K562 (cell line): ENCODE results near the gene DYNC1H1. TPM values are rescaled to one million over a fixed set of nuclear protein-coding genes. Genes with fewer than 3 reads are reported as not detected.

ENCODE experiments used
- ATAC-seq: fragments of 200-7000 bp; cut with Tn5 transposase; 3 replicates; pipeline ENCODE4 v1.9.1; 2020; ENCODE audit warnings: moderate library complexity
- BruUV-seq: library from RNA; stranded (reverse); fragments of 400-500 nt; replicated peaks from 2 replicates; lab custom pipeline; 2021; lab: Mats Ljungman, UMichigan
- CTCF ChIA-PET: fragments of 300-600 bp; formaldehyde crosslinking; extraction: SDS; loops from one replicate; lab custom pipeline; 2021; ENCODE audit warnings: low intra/inter-chr PET ratio; lab: Yijun Ruan, JAX
- POLR2A ChIA-PET: fragments of 300-600, 350-650 bp; sonication (Branson Sonifier 250); formaldehyde crosslinking; extraction: SDS; loops from one replicate; lab custom pipeline; 2021; ENCODE audit warnings: antibody characterized with exemption, inconsistent platforms; lab: Yijun Ruan, JAX
- DNase-seq, 4 experiments: peaks; one replicate each; pipeline versions ENCODE4 v3.0.0 to v3.0.0-alpha.2; 2011 to 2018; ENCODE audit warnings: low spot score in 3 of 4, mixed read lengths in 3 of 4; ENCODE audit errors: extremely low read depth in 1 of 4
- FAIRE-seq: peaks from 2 replicates; lab custom pipeline; 2011; peaks lifted over from hg19 to GRCh38; lab: Jason Lieb, UNC
- H2AFZ ChIP-seq: 2 replicates; pipeline ENCODE4 v1.6.0; 2011; ENCODE audit warnings: low read depth, low read length, control low read depth, inconsistent platforms
- H3K27ac ChIP-seq: fragments of 200-600 bp; 3 replicates; pipeline ENCODE4 v1.8.0; 2011; ENCODE audit warnings: low read depth, mild to moderate bottlenecking, control low read depth, inconsistent platforms, low read length, moderate library complexity, mixed read lengths; ENCODE audit errors: extremely low read depth
- H3K27me3 ChIP-seq, 2 experiments: fragments of 300-600 bp in 1 of 2; 2 replicates in 1 of 2; 3 replicates in 1 of 2; pipeline versions ENCODE4 v1.6.0 to v1.8.0; 2011; ENCODE audit warnings: inconsistent platforms in 2 of 2, low read length in 2 of 2, mild to moderate bottlenecking in 1 of 2, mixed read lengths in 1 of 2, moderate library complexity in 1 of 2; ENCODE audit not compliant: control insufficient read depth in 2 of 2, insufficient read depth in 2 of 2
- H3K36me3 ChIP-seq: fragments of 300-600 bp; 3 replicates; pipeline ENCODE4 v1.8.0; 2011; ENCODE audit warnings: mild to moderate bottlenecking, low read length, inconsistent platforms; ENCODE audit not compliant: control insufficient read depth, insufficient read depth
- H3K4me1 ChIP-seq, 2 experiments: fragments of 200-600 bp in 1 of 2; replicated peaks in 1 of 2; 2 replicates in 1 of 2; 3 replicates in 1 of 2; pipeline versions ENCODE4 v1.5.1 to v1.8.0; 2011; ENCODE audit warnings: inconsistent platforms in 2 of 2, low read length in 2 of 2, mild to moderate bottlenecking in 1 of 2, mixed read lengths in 1 of 2, moderate library complexity in 1 of 2; ENCODE audit not compliant: control insufficient read depth in 2 of 2, insufficient read depth in 2 of 2
- H3K4me2 ChIP-seq: 2 replicates; pipeline ENCODE4 v1.6.1; 2011; ENCODE audit warnings: low read length, control low read depth, inconsistent platforms, mixed read lengths; ENCODE audit not compliant: insufficient read depth
- H3K4me3 ChIP-seq: fragments of 200-600 bp; sonication (generic), shearing (Covaris generic); 2 replicates; pipeline ENCODE4 v1.5.1; 2016; ENCODE audit warnings: control low read depth, inconsistent platforms
- H3K79me2 ChIP-seq: fragments of 200-600 bp; 3 replicates; pipeline ENCODE4 v1.8.0; 2011; ENCODE audit warnings: low read length, inconsistent platforms; ENCODE audit not compliant: control insufficient read depth, insufficient read depth
- H3K9ac ChIP-seq, 2 experiments: 2 replicates each; pipeline versions ENCODE4 v1.6.0 to v1.6.1; 2011; ENCODE audit warnings: low read depth in 2 of 2, low read length in 2 of 2, control low read depth in 1 of 2, inconsistent platforms in 1 of 2, mild to moderate bottlenecking in 1 of 2, mixed read lengths in 1 of 2; ENCODE audit not compliant: insufficient read depth in 1 of 2
- H3K9me1 ChIP-seq: one replicate; pipeline ENCODE4 v1.6.0; 2011; ENCODE audit warnings: inconsistent platforms, mild to moderate bottlenecking, low read length, moderate library complexity; ENCODE audit not compliant: control insufficient read depth, insufficient read depth
- H3K9me3 ChIP-seq: replicated peaks from 2 replicates; pipeline ENCODE4 v1.5.1; 2011; ENCODE audit warnings: low read depth, low read length, inconsistent platforms; ENCODE audit not compliant: control insufficient read depth, insufficient read depth
- H4K20me1 ChIP-seq: replicated peaks from 2 replicates; pipeline ENCODE4 v1.6.1; 2011; ENCODE audit warnings: low read length, inconsistent platforms, mixed read lengths; ENCODE audit not compliant: control insufficient read depth, insufficient read depth
- GABPA ChIP-seq: fragments of 200-800 bp; sonication (Bioruptor generic); conservative IDR thresholded peaks from 2 replicates; pipeline ENCODE4 v1.6.1; 2016; ENCODE audit warnings: low read depth, missing genetic modification characterization, missing compliant biosample characterization
- KDM5B ChIP-seq: fragments of 200-600 bp; sonication (generic); IDR thresholded peaks from 2 replicates; pipeline ENCODE4 v1.6.1; 2012; ENCODE audit warnings: low read depth, mild to moderate bottlenecking, moderate library complexity, low read length, control low read depth, inconsistent platforms; ENCODE audit not compliant: insufficient replicate concordance
- LCOR ChIP-seq: sonication (generic); formaldehyde crosslinking; IDR thresholded peaks from 2 replicates; pipeline ENCODE4 v1.8.0; 2022; ENCODE audit warnings: mild to moderate bottlenecking, missing genetic modification reagents
- NFE2L1 ChIP-seq: fragments of 450-650 bp; IDR thresholded peaks from 2 replicates; pipeline ENCODE4 v1.6.1; 2016; ENCODE audit warnings: missing genetic modification characterization, low read depth, mild to moderate bottlenecking, missing compliant biosample characterization, moderate library complexity, borderline replicate concordance
- POLR2AphosphoS2 ChIP-seq: IDR thresholded peaks from 2 replicates; pipeline ENCODE4 v1.6.1; 2012; ENCODE audit warnings: low read length, improper control_type of control experiment
- SMARCE1 ChIP-seq: fragments of 450-650 bp; IDR thresholded peaks from 2 replicates; pipeline ENCODE4 v1.7.1; 2016; ENCODE audit warnings: mild to moderate bottlenecking
- ZFX ChIP-seq: sonication (generic); formaldehyde crosslinking; IDR thresholded peaks from 2 replicates; pipeline ENCODE4 v1.8.0; 2022; ENCODE audit warnings: mild to moderate bottlenecking, missing genetic modification reagents, moderate library complexity
- ZNF253 ChIP-seq: fragments of 250-450 bp; sonication (Bioruptor Pico); conservative IDR thresholded peaks from 2 replicates; pipeline ENCODE4 v1.6.1; 2021; ENCODE audit warnings: mild to moderate bottlenecking
- WGBS: fragments of 100-300 bp; shearing (Covaris generic); methylation state at CpG from one replicate; pipeline ENCODE4 v1.1.6; 2016; ENCODE audit warnings: low coverage, mixed read lengths; ENCODE audit not compliant: insufficient coverage; ENCODE audit errors: missing lambda C conversion rate; 5-methylcytosine and 5-hydroxymethylcytosine counted together
- in situ Hi-C: fragments of 300-500 bp; cut with MboI; formaldehyde crosslinking; loops from 4 replicates; pipeline ENCODE4 v1.15.0; 2018; ENCODE audit warnings: inconsistent platforms, mixed read lengths
- intact Hi-C: fragments of 100-400 bp; cut with micrococcal nuclease; formaldehyde crosslinking; loops from 2 replicates; pipeline ENCODE4 v1.14.2; 2022
- polyA plus RNA-seq, 8 experiments: library from polyadenylated mRNA; depleted of rRNA in 4 of 8; stranded (reverse) in 5 of 8; unstranded in 3 of 8; fragments of >200 nt; fragmentation: Nextera tagmentation in 2 of 8; fragmentation: Illumina TruSeq in 1 of 8; extraction: Ambion mirVana in 2 of 8; extraction: Trizol in 1 of 8; gene quantifications; 2 replicates each; pipeline versions ENCODE4 v1.2.1 to v1.2.3, GENCODE V29; 2011 to 2014; ENCODE audit warnings: inconsistent platforms in 1 of 8, missing spikeins in 1 of 8
- total RNA-seq, 7 experiments: library from RNA; depleted of rRNA in 6 of 7; stranded (reverse); fragments of >200 nt in 6 of 7; fragmentation: Illumina TruSeq in 2 of 7; extraction: Trizol in 2 of 7; gene quantifications; 2 replicates each; pipeline versions ENCODE4 v1.2.1 to v1.2.3, GENCODE V29; 2011 to 2021; ENCODE audit warnings: low replicate concordance in 1 of 7
- TF ChIP-seq, protein P1 (sequence below), 2 experiments: fragments of 450-650 bp in 1 of 2; sonication (generic) in 1 of 2; formaldehyde crosslinking; conservative IDR thresholded peaks; 2 replicates each; pipeline versions ENCODE4 v1.4.0 to v1.8.1; 2020 to 2022; ENCODE audit warnings: mild to moderate bottlenecking in 1 of 2, missing genetic modification reagents in 1 of 2
- TF ChIP-seq, protein P2 (sequence below): sonication (generic); formaldehyde crosslinking; IDR thresholded peaks from 2 replicates; pipeline ENCODE4 v1.8.1; 2023; ENCODE audit warnings: mild to moderate bottlenecking, missing genetic modification reagents

Gene DYNC1H1
- total and polyA plus RNA-seq, 9 of the 15 experiments (the other 6 are each of a cell fraction or from before 2014, with no cell fraction given) = 31.9 to 335 (median 115) TPM

DNA sequence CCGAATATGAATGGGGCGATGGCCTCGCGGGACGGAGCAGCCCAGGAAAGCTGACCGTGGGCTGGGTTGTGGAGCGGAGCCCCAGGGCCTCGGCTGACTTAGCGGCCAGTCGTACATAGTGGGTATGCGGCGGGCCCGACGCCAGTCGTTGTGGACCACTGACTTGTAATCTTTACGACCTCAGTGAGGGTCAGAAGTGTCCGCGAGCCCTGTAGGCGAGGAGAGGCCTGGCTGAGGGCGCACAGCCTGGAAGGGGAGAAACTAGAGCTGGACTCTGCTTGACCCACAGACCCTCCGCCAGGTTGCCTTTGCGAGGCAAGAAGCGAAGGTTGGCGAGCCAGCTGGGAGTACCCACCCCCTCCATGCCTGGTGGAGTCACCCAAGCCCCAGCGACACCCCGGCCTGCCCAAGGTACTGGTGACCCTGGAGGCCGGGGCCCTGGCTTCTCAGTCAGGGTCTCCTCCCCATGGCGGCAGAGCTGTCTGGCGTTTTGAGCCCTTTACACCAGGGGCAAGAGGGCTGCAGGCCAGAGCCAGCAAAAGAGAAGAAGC is 15.6 kb upstream of the DYNC1H1 start:
- CTCF ChIA-PET = no interaction called here
- in situ Hi-C loops = no loop called here
- POLR2A ChIA-PET = interaction anchor here (0.6 to 1.2 kb wide), 5 partner anchors 8 to 112 kb away, joined by 3 to 4 read pairs (median 3); no protein-coding TSS in a partner anchor
- peak overlapping the region; percentile 95 for H3K27ac ChIP-seq
- H3K4me3 ChIP-seq = peak overlapping the region; percentile 96
- 0% methylated on average over 27 of the region's 29 CpGs for WGBS
- BruUV-seq = TSS peak; percentile 94
- peak in 1 of 4 experiments; percentile 30 for DNase-seq
- no peaks in the 10 kb centered on the region for H3K9me3 ChIP-seq
- no peaks in the 10 kb centered on the region for H3K9me1 ChIP-seq
- peak overlapping the region; percentile 97 for H3K4me2 ChIP-seq
- H3K9ac ChIP-seq = peak overlapping the region; percentile 98 to 99
- peaks cover 17% of the 10 kb centered on the region for H3K79me2 ChIP-seq
- peaks cover 5 to 18% of the 10 kb centered on the region in 2 experiments; a peak in 4 of 5 replicates for H3K4me1 ChIP-seq
- intact Hi-C loops = loop anchor here (5.0 kb wide), 2 partner anchors 186 to 236 kb away; partner anchors contain the start of gene PPP2R5C
- H2AFZ ChIP-seq = peak overlapping the region; percentile 94
- no peaks in the 10 kb centered on the region for H3K27me3 ChIP-seq
- H3K36me3 ChIP-seq = no peaks in the 10 kb centered on the region
- peak; percentile 3; the same call in 2 of the 3 replicates for ATAC-seq
- no peaks in the 10 kb centered on the region for H4K20me1 ChIP-seq
- TF ChIP-seq SMARCE1 (0 out of 2 replicates have a peak, but pooled peaks have one; percentile 31), KDM5B (peak; percentile 18), POLR2AphosphoS2 (0 out of 2 replicates have a peak, but pooled peaks have one; percentile 64), GABPA (peak; percentile 3; the same call in 1 of the 2 replicates), NFE2L1 (tag) (no peak), ZNF253 (CRISPR knock-in tag) (no peak), LCOR (peak; percentile 34; the same call in 1 of the 2 replicates), ZFX (CRISPR knock-in tag) (peak; percentile 48; the same call in 1 of the 2 replicates)
- TF ChIP-seq, protein P1, sequence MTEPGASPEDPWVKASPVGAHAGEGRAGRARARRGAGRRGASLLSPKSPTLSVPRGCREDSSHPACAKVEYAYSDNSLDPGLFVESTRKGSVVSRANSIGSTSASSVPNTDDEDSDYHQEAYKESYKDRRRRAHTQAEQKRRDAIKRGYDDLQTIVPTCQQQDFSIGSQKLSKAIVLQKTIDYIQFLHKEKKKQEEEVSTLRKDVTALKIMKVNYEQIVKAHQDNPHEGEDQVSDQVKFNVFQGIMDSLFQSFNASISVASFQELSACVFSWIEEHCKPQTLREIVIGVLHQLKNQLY (CRISPR knock-in tag; conservative IDR thresholded peaks at IDR 0.05) = 0 out of 4 replicates have a peak, but pooled peaks of 1 of the 2 experiments have one; percentile 21
- TF ChIP-seq, protein P2, sequence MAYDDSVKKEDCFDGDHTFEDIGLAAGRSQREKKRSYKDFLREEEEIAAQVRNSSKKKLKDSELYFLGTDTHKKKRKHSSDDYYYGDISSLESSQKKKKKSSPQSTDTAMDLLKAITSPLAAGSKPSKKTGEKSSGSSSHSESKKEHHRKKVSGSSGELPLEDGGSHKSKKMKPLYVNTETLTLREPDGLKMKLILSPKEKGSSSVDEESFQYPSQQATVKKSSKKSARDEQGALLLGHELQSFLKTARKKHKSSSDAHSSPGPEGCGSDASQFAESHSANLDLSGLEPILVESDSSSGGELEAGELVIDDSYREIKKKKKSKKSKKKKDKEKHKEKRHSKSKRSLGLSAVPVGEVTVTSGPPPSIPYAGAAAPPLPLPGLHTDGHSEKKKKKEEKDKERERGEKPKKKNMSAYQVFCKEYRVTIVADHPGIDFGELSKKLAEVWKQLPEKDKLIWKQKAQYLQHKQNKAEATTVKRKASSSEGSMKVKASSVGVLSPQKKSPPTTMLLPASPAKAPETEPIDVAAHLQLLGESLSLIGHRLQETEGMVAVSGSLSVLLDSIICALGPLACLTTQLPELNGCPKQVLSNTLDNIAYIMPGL = 0 out of 2 replicates have a peak, but pooled peaks have one; percentile 60
- no peak for FAIRE-seq
